HCT116 (cell line): ENCODE data around the gene FLT3. TPM values are rescaled to one million over a fixed set of nuclear protein-coding genes. Genes with fewer than 3 reads are reported as not detected.

Experiments
- ATAC-seq: fragments of 200-7000 bp; cut with Tn5 transposase; 2 replicates; pipeline ENCODE4 v1.9.1; 2020; ENCODE audit warnings: mild to moderate bottlenecking, moderate library complexity
- BruUV-seq: library from RNA; stranded (reverse); fragments of 400-500 nt; replicated peaks from 2 replicates; lab custom pipeline; 2021; lab: Mats Ljungman, UMichigan
- CTCF ChIA-PET: fragments of 300-600 bp; sonication (Branson Sonifier 250); formaldehyde crosslinking; loops from one replicate; lab custom pipeline; 2021; ENCODE audit warnings: antibody characterized with exemption; lab: Charles Lee
- POLR2A ChIA-PET: fragments of 300-600, 350-600 bp; sonication (Branson Sonifier 250); formaldehyde crosslinking; loops from one replicate; lab custom pipeline; 2021; ENCODE audit warnings: antibody characterized with exemption; lab: Charles Lee
- RAD21 ChIA-PET, 2 experiments: fragments of 300-600 bp; sonication (Branson Sonifier 250); formaldehyde crosslinking; loops; one replicate each; lab custom pipeline; 2023; ENCODE audit warnings: low total read pairs in 2 of 2; ENCODE audit not compliant: uncharacterized antibody in 2 of 2, unreplicated experiment in 2 of 2, low non-redundant PET in 1 of 2; lab: Charles Lee
- DNase-seq: peaks from one replicate; pipeline ENCODE4 v3.0.0-alpha.2; 2010; ENCODE audit warnings: low read depth, low spot score
- H2AFZ ChIP-seq: fragments of 200-600 bp; shearing (Covaris generic), sonication (generic); 2 replicates; pipeline ENCODE4 v1.6.1; 2017; ENCODE audit warnings: low read depth, mixed run types, mixed read lengths, antibody characterized with exemption, low read length; ENCODE audit not compliant: poor library complexity, severe bottlenecking
- H3K27ac ChIP-seq: 2 replicates; pipeline ENCODE4 v1.5.1; 2012; ENCODE audit warnings: low read depth, low read length
- H3K27me3 ChIP-seq: fragments of 200-600 bp; sonication (generic); 2 replicates; pipeline ENCODE4 v1.6.1; 2016; ENCODE audit warnings: mixed run types, low read length, mixed read lengths; ENCODE audit not compliant: insufficient read depth
- H3K36me3 ChIP-seq, 2 experiments: fragments of 200-500 bp in 1 of 2; fragments of 200-600 bp in 1 of 2; sonication (Bioruptor generic) in 1 of 2; sonication (generic) in 1 of 2; 2 replicates each; pipeline versions ENCODE4 v1.5.1 to v1.6.1; 2014 to 2016; ENCODE audit warnings: low read length in 2 of 2, inconsistent platforms in 1 of 2, mixed read lengths in 1 of 2, mixed run types in 1 of 2; ENCODE audit not compliant: insufficient read depth in 2 of 2, control insufficient read depth in 1 of 2
- H3K4me1 ChIP-seq, 2 experiments: fragments of 200-600 bp in 1 of 2; sonication (generic) in 1 of 2; 2 replicates each; pipeline versions ENCODE4 v1.5.1 to v1.6.1; 2012 to 2017; ENCODE audit warnings: low read length in 2 of 2, inconsistent platforms in 1 of 2, mild to moderate bottlenecking in 1 of 2, mixed read lengths in 1 of 2, mixed run types in 1 of 2, moderate library complexity in 1 of 2; ENCODE audit not compliant: insufficient read depth in 2 of 2, control insufficient read depth in 1 of 2
- H3K4me2 ChIP-seq: fragments of 200-600 bp; sonication (generic); 2 replicates; pipeline ENCODE4 v1.6.1; 2017; ENCODE audit warnings: mixed run types, low read length, mixed read lengths
- H3K4me3 ChIP-seq, 2 experiments: fragments of 200-600 bp in 1 of 2; sonication (generic) in 1 of 2; replicated peaks in 1 of 2; 2 replicates each; pipeline ENCODE4 v1.5.1; 2011 to 2016; ENCODE audit warnings: low read length in 2 of 2, control low read depth in 1 of 2, low read depth in 1 of 2, mild to moderate bottlenecking in 1 of 2, mixed read lengths in 1 of 2, mixed run types in 1 of 2
- H3K79me2 ChIP-seq: fragments of 200-600 bp; sonication (generic); 2 replicates; pipeline ENCODE4 v1.6.1; 2017; ENCODE audit warnings: mild to moderate bottlenecking, mixed run types, low read length, moderate library complexity, mixed read lengths; ENCODE audit not compliant: insufficient read depth
- H3K9ac ChIP-seq: fragments of 200-600 bp; sonication (generic); 2 replicates; pipeline ENCODE4 v1.6.1; 2016; ENCODE audit warnings: low read length, mixed read lengths
- H3K9me2 ChIP-seq: fragments of 200-600 bp; sonication (generic), shearing (Covaris generic); 2 replicates; pipeline ENCODE4 v1.6.1; 2017; ENCODE audit warnings: mixed run types, mild to moderate bottlenecking, moderate library complexity; ENCODE audit not compliant: insufficient read depth
- H3K9me3 ChIP-seq, 2 experiments: fragments of 200-500 bp in 1 of 2; fragments of 200-600 bp in 1 of 2; sonication (Bioruptor generic) in 1 of 2; sonication (generic) in 1 of 2; 2 replicates each; pipeline ENCODE4 v1.6.1; 2014 to 2017; ENCODE audit warnings: low read length in 2 of 2, mixed read lengths in 2 of 2, inconsistent platforms in 1 of 2, low read depth in 1 of 2, mild to moderate bottlenecking in 1 of 2, mixed run types in 1 of 2, moderate library complexity in 1 of 2; ENCODE audit not compliant: control insufficient read depth in 1 of 2, insufficient read depth in 1 of 2
- H4K20me1 ChIP-seq: fragments of 200-600 bp; sonication (generic), shearing (Covaris generic); 2 replicates; pipeline ENCODE4 v1.6.1; 2017; ENCODE audit warnings: mixed run types, mild to moderate bottlenecking, moderate library complexity; ENCODE audit not compliant: insufficient read depth
- EGR1 ChIP-seq: IDR thresholded peaks from 2 replicates; pipeline ENCODE4 v1.6.1; 2012; ENCODE audit warnings: low read depth
- ELF1 ChIP-seq: IDR thresholded peaks from 2 replicates; pipeline ENCODE4 v1.6.1; 2012; ENCODE audit warnings: low read depth, borderline replicate concordance
- EZH2 ChIP-seq: fragments of 200-600 bp; sonication (generic); IDR thresholded peaks from 2 replicates; pipeline ENCODE4 v1.6.1; 2017; ENCODE audit warnings: antibody characterized with exemption, mixed run types
- FOSL1 ChIP-seq: IDR thresholded peaks from 2 replicates; pipeline ENCODE4 v1.6.1; 2012; ENCODE audit warnings: low read depth
- MAX ChIP-seq: IDR thresholded peaks from 2 replicates; pipeline ENCODE4 v1.6.1; 2012
- RAD21 ChIP-seq: IDR thresholded peaks from 2 replicates; pipeline ENCODE4 v1.6.1; 2012; ENCODE audit warnings: low read depth, mild to moderate bottlenecking
- SIN3A ChIP-seq: IDR thresholded peaks from 2 replicates; pipeline ENCODE4 v1.6.1; 2012; ENCODE audit warnings: low read depth
- ZBTB33 ChIP-seq: IDR thresholded peaks from 2 replicates; pipeline ENCODE4 v1.6.1; 2011; ENCODE audit warnings: mild to moderate bottlenecking, low read length, moderate library complexity; ENCODE audit not compliant: insufficient replicate concordance; ENCODE audit errors: extremely low read depth
- ZNF274 ChIP-seq: fragments of 200-500 bp; sonication (Bioruptor generic); IDR thresholded peaks from 2 replicates; pipeline ENCODE4 v1.6.1; 2014; ENCODE audit warnings: mild to moderate bottlenecking, low read depth, low read length, inconsistent platforms
- intact Hi-C: fragments of 100-400 bp; cut with micrococcal nuclease; formaldehyde crosslinking; loops from 2 replicates; pipeline ENCODE4 v1.10.0; 2022
- total RNA-seq: library from RNA; stranded (reverse); gene quantifications from one replicate; pipeline ENCODE4 v1.2.1, GENCODE V29; 2021; ENCODE audit not compliant: unreplicated experiment

FLT3 gene
- total RNA-seq, 1 experiment from 2014 or later = 0.17 TPM

- Histone ChIP-seq H2AFZ (no peak overlapping the region), H3K4me2 (no peak overlapping the region), H3K9me2 (no peaks in the 10 kb centered on the region), H3K4me1 (no peaks in the 10 kb centered on the region), H3K9me3 (no peaks in the 10 kb centered on the region), H3K27ac (no peak overlapping the region), H4K20me1 (no peaks in the 10 kb centered on the region), H3K9ac (no peak overlapping the region), H3K36me3 (no peaks in the 10 kb centered on the region)
- ATAC-seq = no peak
- no peak for DNase-seq
- ChIA-PET RAD21 (no interaction called here), CTCF (interaction anchor here (1.3 to 4.2 kb wide), 4 partner anchors 9 to 1029 kb away, joined by 3 to 14 read pairs (median 4); no protein-coding TSS in a partner anchor), POLR2A (no interaction called here)
- no TSS peak for BruUV-seq
- intact Hi-C loops = no loop called here
- TF ChIP-seq ZNF274 (no peak), MAX (no peak), EGR1 (no peak), ELF1 (no peak), RAD21 (no peak), FOSL1 (no peak), SIN3A (no peak), ZBTB33 (no peak), EZH2 (no peak)
- TF ChIP-seq, all 23 proteins: peak for 0
- Histone ChIP-seq H3K4me3 (no peak overlapping the region), H3K27me3 (no peaks in the 10 kb centered on the region), H3K79me2 (no peaks in the 10 kb centered on the region)
These were observed 124.6 kb downstream of the FLT3 start for GRCh38 chr13:27975564-27976361.
